Breast epithelium (tissue), 4 donors: ENCODE data around the gene ERF. TPM values are rescaled to one million over a fixed set of nuclear protein-coding genes. Genes with fewer than 3 reads are reported as not detected.

ENCODE experiments used
- DNase-seq, 2 donors: peaks; one replicate each; pipeline ENCODE4 v3.0.0-alpha.2; 2019; ENCODE audit warnings: low spot score in 2 of 2
- H3K27ac ChIP-seq, 2 donors: fragments of 200-600 bp; sonication (generic) in 1 of 2; one replicate each; pipeline ENCODE4 v1.5.1; 2016 to 2019; ENCODE audit warnings: mild to moderate bottlenecking in 1 of 2
- H3K27me3 ChIP-seq, 2 donors: fragments of 200-600 bp; sonication (generic) in 1 of 2; one replicate each; pipeline versions ENCODE4 v1.5.1 to v1.6.0; 2017 to 2019; ENCODE audit warnings: control low read depth in 1 of 2, mild to moderate bottlenecking in 1 of 2
- H3K36me3 ChIP-seq: fragments of 200-600 bp; one replicate; pipeline ENCODE4 v1.5.1; 2019
- H3K4me1 ChIP-seq, 2 donors: fragments of 200-600 bp; sonication (generic); one replicate each; pipeline ENCODE4 v1.5.1; 2016 to 2019; ENCODE audit warnings: control low read depth in 1 of 2
- H3K4me3 ChIP-seq, 3 donors: fragments of 200-600 bp; sonication (generic); 1 replicate in 2 of 3; 2 replicates in 1 of 3; pipeline ENCODE4 v1.5.1; 2016 to 2019; ENCODE audit warnings: mild to moderate bottlenecking in 3 of 3, moderate library complexity in 2 of 3
- H3K9me3 ChIP-seq, 2 donors: fragments of 200-600 bp; sonication (generic) in 1 of 2; one replicate each; pipeline ENCODE4 v1.5.1; 2016 to 2019; ENCODE audit warnings: control low read depth in 1 of 2
- CTCF ChIP-seq, 3 donors: fragments of 450-650 bp; IDR thresholded peaks; one replicate each; pipeline ENCODE4 v1.5.1; 2016 to 2017; ENCODE audit warnings: antibody characterized with exemption in 3 of 3, mild to moderate bottlenecking in 3 of 3, moderate library complexity in 3 of 3
- POLR2A ChIP-seq: fragments of 450-650 bp; IDR thresholded peaks from one replicate; pipeline ENCODE4 v1.6.1; 2016; ENCODE audit warnings: antibody characterized with exemption, mild to moderate bottlenecking, moderate library complexity
- POLR2AphosphoS5 ChIP-seq, 3 donors: sonication (generic); formaldehyde crosslinking; IDR thresholded peaks; one replicate each; pipeline ENCODE4 v1.6.1; 2017; ENCODE audit warnings: antibody characterized with exemption in 3 of 3
- intact Hi-C: fragments of 100-400 bp; cut with DNase I; formaldehyde crosslinking; loops from one replicate; pipeline ENCODE4 v1.15.1; 2023; ENCODE audit warnings: low total_unique reads
- total RNA-seq, 3 donors: library from RNA; depleted of rRNA; stranded (reverse); fragments of >200 nt; gene quantifications; one replicate each; pipeline ENCODE4 v1.1.0, GENCODE V29; 2016

ERF gene
- total RNA-seq, 3 donors from 2014 or later, result 11.4 to 38.6 (median 24.3) TPM

DNA sequence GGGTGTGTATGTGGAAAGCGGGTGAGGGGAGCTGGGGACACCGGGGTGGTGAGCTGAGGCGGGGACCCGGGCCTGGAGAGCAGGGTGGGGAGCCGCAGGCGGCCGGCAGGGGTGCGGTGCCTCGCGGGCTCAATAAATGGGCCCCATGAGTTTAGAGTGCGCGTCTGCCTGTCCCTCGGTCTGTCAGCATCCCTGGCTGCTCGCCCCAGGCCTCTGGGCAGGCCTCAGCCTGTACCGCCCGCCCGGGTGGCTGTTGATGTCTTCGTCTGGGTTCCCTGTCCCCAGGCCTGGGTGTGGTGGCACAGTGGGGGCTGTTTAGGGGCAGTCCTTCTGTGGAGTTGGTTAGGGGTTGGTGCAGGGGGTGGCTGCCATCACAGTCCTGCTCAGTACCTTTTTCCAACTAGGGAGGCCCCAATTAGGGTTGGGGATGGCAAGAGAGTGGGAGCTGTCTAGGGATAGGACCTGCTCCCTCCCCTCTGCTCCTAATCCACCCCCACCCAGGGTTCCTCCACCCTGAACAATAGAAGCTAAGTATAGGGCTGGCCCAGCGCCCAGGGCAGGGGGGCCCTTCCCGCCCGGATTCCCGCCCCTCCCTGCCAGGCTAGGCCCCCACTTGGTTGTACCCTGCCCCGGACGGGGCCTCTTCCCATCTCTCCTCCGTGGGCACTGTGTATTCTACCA is 26.4 kb upstream of the ERF start:
- H3K4me3 ChIP-seq, result peak overlapping the region; percentile 77 to 93 (median 83)
- intact Hi-C loops, result no loop called here
- peak in 1 of 3 donors; percentile 7 for TF ChIP-seq CTCF (IDR thresholded peaks at IDR 0.05)
- no peak for TF ChIP-seq POLR2AphosphoS5 (IDR thresholded peaks at IDR 0.05)
- H3K27me3 ChIP-seq, result no peaks in the 10 kb centered on the region
- H3K36me3 ChIP-seq, result no peaks in the 10 kb centered on the region
- peaks cover 17 to 45% of the 10 kb centered on the region in 2 donors for H3K4me1 ChIP-seq
- H3K27ac ChIP-seq, result peak overlapping the region; percentile 97 to 100
- no peaks in the 10 kb centered on the region for H3K9me3 ChIP-seq
- peak in 1 of 2 donors; percentile 83 for DNase-seq

- no peaks in the 10 kb centered on the region for H3K9me3 ChIP-seq
- intact Hi-C loops, result no loop called here
These were observed 25.9 kb upstream of the ERF start for GRCh38 chr19:42280815-42281145.

GRCh38 chr19:42279902-42280814 is 25.2 kb upstream of the ERF start:
- intact Hi-C loops, result no loop called here
- TF ChIP-seq POLR2A, result no peak
- TF ChIP-seq CTCF (IDR thresholded peaks at IDR 0.05), result peak; percentile 88 to 97 (median 88)
- peak; percentile 80 to 87 (median 81) for TF ChIP-seq POLR2AphosphoS5 (IDR thresholded peaks at IDR 0.05)
- Histone ChIP-seq H3K36me3 (no peaks in the 10 kb centered on the region), H3K4me1 (peaks cover 17 to 40% of the 10 kb centered on the region in 2 donors), H3K27ac (peak overlapping the region; percentile 97 to 100), H3K4me3 (peak overlapping the region; percentile 77 to 93 (median 83)), H3K27me3 (no peaks in the 10 kb centered on the region), H3K9me3 (no peaks in the 10 kb centered on the region)
- peak; percentile 87 to 91 for DNase-seq

More at GRCh38 chr19:42280815-42281145, 25.9 kb upstream of the ERF start:
- no peaks in the 10 kb centered on the region for H3K36me3 ChIP-seq
- H3K27me3 ChIP-seq, result no peaks in the 10 kb centered on the region
- peak overlapping the region; percentile 77 to 93 (median 83) for H3K4me3 ChIP-seq
- peak overlapping the region; percentile 97 to 100 for H3K27ac ChIP-seq
- TF ChIP-seq CTCF (IDR thresholded peaks at IDR 0.05) (no peak), POLR2AphosphoS5 (IDR thresholded peaks at IDR 0.05) (no peak), POLR2A (no peak)
- H3K4me1 ChIP-seq, result peaks cover 17 to 45% of the 10 kb centered on the region in 2 donors
- DNase-seq, result no peak

DNA sequence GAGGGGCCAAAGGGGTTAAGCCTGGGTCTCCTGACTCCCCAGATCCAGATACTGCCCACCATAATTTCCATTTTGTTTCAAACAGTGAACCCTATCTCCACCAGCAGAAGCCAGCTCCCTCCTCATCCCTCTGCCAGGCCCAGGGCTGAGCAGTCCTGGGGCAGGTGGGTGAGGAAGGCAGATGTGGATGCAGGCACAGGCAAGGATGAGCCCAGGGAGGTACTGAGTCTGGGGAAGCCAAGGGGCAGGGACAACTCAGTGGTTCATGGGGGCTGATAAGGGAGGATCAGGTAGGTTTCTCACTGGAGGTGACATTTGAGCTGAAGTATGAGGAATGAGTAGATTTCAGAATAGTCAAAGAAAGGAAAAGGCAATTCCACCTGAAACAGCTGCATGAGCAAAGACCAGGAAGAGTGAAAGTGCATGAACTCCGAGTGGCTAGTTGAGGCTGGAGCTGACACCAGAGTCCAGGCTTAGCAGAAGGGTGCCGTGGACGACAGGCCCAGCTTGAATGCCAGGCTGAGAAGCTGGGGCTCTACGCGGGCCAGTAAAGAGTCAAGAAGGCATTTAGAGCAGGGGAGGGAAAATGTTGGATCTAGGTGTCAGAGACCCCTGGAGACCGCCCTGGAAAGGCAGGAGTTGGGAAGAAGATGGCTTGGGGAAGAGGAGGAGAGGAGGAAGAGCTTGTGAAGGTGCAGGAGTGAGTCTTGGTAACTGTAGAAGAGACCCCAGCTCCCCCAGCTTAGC is 24.4 kb upstream of the ERF start:
- H3K36me3 ChIP-seq, result no peaks in the 10 kb centered on the region
- intact Hi-C loops, result no loop called here
- H3K27me3 ChIP-seq, result no peaks in the 10 kb centered on the region
- H3K4me3 ChIP-seq, result peak overlapping the region; percentile 77 to 93 (median 83)
- peaks cover 14 to 46% of the 10 kb centered on the region in 2 donors for H3K4me1 ChIP-seq
- H3K9me3 ChIP-seq, result no peaks in the 10 kb centered on the region
- peak overlapping the region; percentile 97 to 100 for H3K27ac ChIP-seq
- no peak for DNase-seq
- TF ChIP-seq CTCF (IDR thresholded peaks at IDR 0.05) (no peak), POLR2AphosphoS5 (IDR thresholded peaks at IDR 0.05) (no peak), POLR2A (no peak)
